Psoas muscle (tissue), 8 donors: ENCODE results near the gene SHANK1. TPM values are rescaled to one million over a fixed set of nuclear protein-coding genes. Genes with fewer than 3 reads are reported as not detected.

Experiments used
- ATAC-seq, 4 donors: fragments of 200-7000 bp; cut with Tn5 transposase; one replicate each; pipeline ENCODE4 v1.9.1; 2020; ENCODE audit warnings: moderate library complexity in 3 of 4, mild to moderate bottlenecking in 2 of 4
- DNase-seq, 2 donors: peaks; one replicate each; pipeline ENCODE4 v3.0.0-alpha.2; 2020
- H3K27ac ChIP-seq: fragments of 200-600 bp; one replicate; pipeline ENCODE4 v1.8.0; 2022
- H3K27me3 ChIP-seq, 3 donors: fragments of 200-600 bp in 1 of 3; one replicate each; pipeline versions ENCODE4 v1.6.1 to v1.8.0; 2013 to 2022; ENCODE audit warnings: low read length in 2 of 3, mild to moderate bottlenecking in 2 of 3, moderate library complexity in 1 of 3; ENCODE audit not compliant: insufficient read depth in 3 of 3
- H3K36me3 ChIP-seq, 2 donors: fragments of 200-600 bp in 1 of 2; one replicate each; pipeline versions ENCODE4 v1.6.1 to v1.8.0; 2013 to 2022; ENCODE audit warnings: low read depth in 1 of 2, mild to moderate bottlenecking in 1 of 2, moderate library complexity in 1 of 2; ENCODE audit not compliant: insufficient read depth in 1 of 2
- H3K4me1 ChIP-seq: fragments of 200-600 bp; one replicate; pipeline ENCODE4 v1.8.0; 2022
- H3K4me3 ChIP-seq: fragments of 200-600 bp; one replicate; pipeline ENCODE4 v1.8.0; 2022; ENCODE audit warnings: mild to moderate bottlenecking
- H3K9me3 ChIP-seq: fragments of 200-600 bp; one replicate; pipeline ENCODE4 v1.8.0; 2022
- WGBS, 3 donors: extraction: QIAGEN DNeasy Blood & Tissue Kit; methylation state at CpG; one replicate each; pipeline versions ENCODE4 v1.1.6 to v1.1.7; 2013; 5-methylcytosine and 5-hydroxymethylcytosine counted together
- intact Hi-C, 2 donors: fragments of 100-400 bp; cut with DNase I; formaldehyde crosslinking; loops; one replicate each; pipeline versions ENCODE4 v1.11.0 to v1.14.2; 2022
- polyA plus RNA-seq, 3 donors: library from polyadenylated mRNA; stranded (reverse); fragments of 200-250 nt; gene quantifications; one replicate each; pipeline ENCODE4 v1.2.3, GENCODE V29; 2013
- total RNA-seq, 4 donors: library from RNA; stranded (reverse); fragmentation: NEBNext Ultra II Directional in 2 of 4; extraction: Animal tissue kit (Norgen Biotek cat#: 25700) in 2 of 4; gene quantifications; one replicate each; pipeline versions ENCODE4 v1.2.1 to v1.2.4, GENCODE V29; 2021 to 2023
- TF ChIP-seq, protein P1 (sequence below): fragments of 200-600 bp; IDR thresholded peaks from one replicate; pipeline ENCODE4 v1.8.0; 2022; ENCODE audit warnings: antibody characterized with exemption
- donor health status: healthy with polysubstance abuse.
- donor health status: DM: no; HTN: no; CAD: no; lungs with moderate emphysema.
- donor health status: Bipolar disorder and iron deficiency.
- donor health status: healthy.
- donor health status: DM: yes; HTN: yes; CAD: no.
- donor health status: DM: no; HTN: no; CAD: no.
- donor health status: DM: no; HTN: no; CAD: no.
- donor health status: DM: yes; HTN: yes; CAD: no.

The SHANK1 gene
- total and polyA plus RNA-seq, 7 donors, result 0.14 to 1.3 (median 0.39) TPM; not detected in 2

DNA sequence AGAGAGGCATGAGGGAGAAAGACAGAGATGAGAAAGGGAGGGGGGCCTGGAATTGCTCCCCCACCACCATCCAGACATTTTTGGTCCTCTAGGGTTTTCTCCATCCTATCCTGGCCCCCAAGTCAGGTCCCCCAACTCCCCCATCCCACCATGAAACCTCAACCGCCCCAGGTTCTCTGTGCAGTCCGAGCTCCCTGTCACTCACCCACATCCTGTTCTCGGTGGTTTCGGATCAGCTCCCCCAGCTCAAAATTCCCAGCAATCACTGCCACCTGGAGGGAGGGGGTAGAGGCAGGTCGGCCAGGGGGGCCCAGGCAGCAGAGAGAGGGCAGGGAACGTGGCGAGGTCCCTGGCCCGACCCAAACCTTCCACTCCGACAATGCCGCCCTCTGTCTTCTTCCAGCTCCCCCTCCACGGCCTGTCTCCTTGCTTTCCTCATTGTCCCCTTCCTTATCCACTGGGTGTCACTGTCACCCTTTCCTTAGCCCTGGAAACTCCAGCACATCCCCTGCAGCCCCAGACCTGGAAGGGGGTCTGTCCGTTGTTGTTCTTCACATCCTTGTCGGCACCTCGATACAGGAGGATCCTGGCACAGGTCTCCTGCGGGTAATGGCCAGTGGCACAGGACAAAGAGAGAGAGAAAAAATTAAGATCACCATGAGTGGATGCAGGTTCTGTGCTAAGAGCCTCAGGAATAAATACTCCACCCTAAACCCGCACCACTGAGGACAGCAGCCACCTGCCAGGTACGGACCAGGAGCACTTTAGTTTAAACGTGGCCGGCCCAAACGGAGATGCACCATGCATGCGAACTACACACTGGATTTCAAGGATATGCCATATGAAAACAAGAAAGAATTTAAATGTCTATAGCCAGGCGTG is 15.4 kb downstream of the SHANK1 start:
- Histone ChIP-seq H3K9me3 (no peaks in the 10 kb centered on the region), H3K27ac (no peak overlapping the region), H3K36me3 (no peaks in the 10 kb centered on the region), H3K4me3 (no peak overlapping the region), H3K27me3 (peaks cover 0 to 21% (median 6%) of the 10 kb centered on the region in 3 donors), H3K4me1 (no peaks in the 10 kb centered on the region)
- 36 to 41% (median 39%) methylated on average over 19 to 22 of the region's 22 CpGs for WGBS, 3 donors
- no peak for ATAC-seq
- TF ChIP-seq, protein P1, sequence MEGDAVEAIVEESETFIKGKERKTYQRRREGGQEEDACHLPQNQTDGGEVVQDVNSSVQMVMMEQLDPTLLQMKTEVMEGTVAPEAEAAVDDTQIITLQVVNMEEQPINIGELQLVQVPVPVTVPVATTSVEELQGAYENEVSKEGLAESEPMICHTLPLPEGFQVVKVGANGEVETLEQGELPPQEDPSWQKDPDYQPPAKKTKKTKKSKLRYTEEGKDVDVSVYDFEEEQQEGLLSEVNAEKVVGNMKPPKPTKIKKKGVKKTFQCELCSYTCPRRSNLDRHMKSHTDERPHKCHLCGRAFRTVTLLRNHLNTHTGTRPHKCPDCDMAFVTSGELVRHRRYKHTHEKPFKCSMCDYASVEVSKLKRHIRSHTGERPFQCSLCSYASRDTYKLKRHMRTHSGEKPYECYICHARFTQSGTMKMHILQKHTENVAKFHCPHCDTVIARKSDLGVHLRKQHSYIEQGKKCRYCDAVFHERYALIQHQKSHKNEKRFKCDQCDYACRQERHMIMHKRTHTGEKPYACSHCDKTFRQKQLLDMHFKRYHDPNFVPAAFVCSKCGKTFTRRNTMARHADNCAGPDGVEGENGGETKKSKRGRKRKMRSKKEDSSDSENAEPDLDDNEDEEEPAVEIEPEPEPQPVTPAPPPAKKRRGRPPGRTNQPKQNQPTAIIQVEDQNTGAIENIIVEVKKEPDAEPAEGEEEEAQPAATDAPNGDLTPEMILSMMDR, result no peak
- intact Hi-C loops, result loop anchor here in 1 of 2 donors (5.0 kb wide), 1 partner anchor 78 kb away; no protein-coding TSS in a partner anchor
- peak in 1 of 2 donors; percentile 30 for DNase-seq

- TF ChIP-seq, protein P1, result no peak
- DNase-seq (peak in 1 of 2 donors; percentile 35), ATAC-seq (no peak)
- Histone ChIP-seq H3K9me3 (no peaks in the 10 kb centered on the region), H3K27me3 (peaks cover 0 to 21% (median 6%) of the 10 kb centered on the region in 3 donors), H3K36me3 (no peaks in the 10 kb centered on the region), H3K4me3 (no peak overlapping the region), H3K4me1 (no peaks in the 10 kb centered on the region), H3K27ac (no peak overlapping the region)
- WGBS, 3 donors, result 68 to 69% (median 68%) methylated on average over 36 to 47 of the region's 47 CpGs
- intact Hi-C loops, result loop anchor here in 1 of 2 donors (5.0 kb wide), 1 partner anchor 79 kb away; no protein-coding TSS in a partner anchor
These were observed 16.5 kb downstream of the SHANK1 start for GRCh38 chr19:50702871-50703829.

- Histone ChIP-seq H3K4me1 (no peaks in the 10 kb centered on the region), H3K27ac (no peak overlapping the region), H3K4me3 (no peak overlapping the region), H3K9me3 (no peaks in the 10 kb centered on the region), H3K27me3 (peaks cover 0 to 21% (median 6%) of the 10 kb centered on the region in 3 donors), H3K36me3 (no peaks in the 10 kb centered on the region)
- no peak for ATAC-seq
- 66 to 69% (median 69%) methylated on average over 16 to 23 of the region's 23 CpGs for WGBS, 3 donors
- TF ChIP-seq, protein P1, result no peak
- intact Hi-C loops, result loop anchor here in 1 of 2 donors (5.0 kb wide), 1 partner anchor 80 kb away; no protein-coding TSS in a partner anchor
- DNase-seq, result peak in 1 of 2 donors; percentile 24
These were observed 17.3 kb downstream of the SHANK1 start for GRCh38 chr19:50702158-50702870.

- H3K27ac ChIP-seq, result no peak overlapping the region
- ATAC-seq (no peak), DNase-seq (peak in 1 of 2 donors; percentile 27)
- H3K27me3 ChIP-seq, result peaks cover 0 to 25% (median 6%) of the 10 kb centered on the region in 3 donors
- TF ChIP-seq, protein P1, result no peak
- intact Hi-C loops, result loop anchor here in 1 of 2 donors (5.0 kb wide), 1 partner anchor 81 kb away; no protein-coding TSS in a partner anchor
- no peaks in the 10 kb centered on the region for H3K9me3 ChIP-seq
- H3K4me1 ChIP-seq, result no peaks in the 10 kb centered on the region
- H3K4me3 ChIP-seq, result no peak overlapping the region
- 86 to 87% (median 86%) methylated on average over 13 of the region's 13 CpGs for WGBS, 3 donors
- no peaks in the 10 kb centered on the region for H3K36me3 ChIP-seq
These were observed 18.1 kb downstream of the SHANK1 start for GRCh38 chr19:50701367-50701985.
